Neutrophil (primary cell): Measurements from ENCODE around the gene TMEM225B.
A peak's percentile ranks its signal among the peaks of the same experiment; 100 is the strongest.
"Not testable (repeated sequence)": the region's sequence is repeated elsewhere in the genome, so short reads cannot be mapped to it uniquely, and the experiment has no call there.

ENCODE experiments used
- H3K27ac ChIP-seq: fragments of 200-600 bp; sonication (generic); 2 replicates; pipeline ENCODE4 v1.5.1; 2016; ENCODE audit warnings: mild to moderate bottlenecking, moderate library complexity
- H3K27me3 ChIP-seq: fragments of 200-600 bp; sonication (generic); 2 replicates; pipeline ENCODE4 v1.6.0; 2016; ENCODE audit warnings: mild to moderate bottlenecking
- H3K36me3 ChIP-seq: fragments of 200-600 bp; sonication (generic); 2 replicates; pipeline ENCODE4 v1.5.1; 2017
- H3K4me1 ChIP-seq, 2 experiments: fragments of 200-600 bp in 1 of 2; sonication (generic) in 1 of 2; 1 replicate in 1 of 2; 2 replicates in 1 of 2; pipeline versions ENCODE4 v1.5.1 to v1.6.1; 2013 to 2016; ENCODE audit warnings: low read depth in 1 of 2, low read length in 1 of 2, mild to moderate bottlenecking in 1 of 2, moderate library complexity in 1 of 2; ENCODE audit not compliant: control insufficient read depth in 1 of 2, insufficient read depth in 1 of 2
- H3K4me3 ChIP-seq, 2 experiments: fragments of 200-600 bp in 1 of 2; sonication (generic) in 1 of 2; 1 replicate in 1 of 2; 2 replicates in 1 of 2; pipeline ENCODE4 v1.5.1; 2013 to 2016; ENCODE audit warnings: low read depth in 1 of 2, low read length in 1 of 2, mild to moderate bottlenecking in 1 of 2, moderate library complexity in 1 of 2
- H3K9me3 ChIP-seq: fragments of 200-600 bp; sonication (generic); 2 replicates; pipeline ENCODE4 v1.5.1; 2016
- CTCF ChIP-seq: fragments of 200-600 bp; sonication (generic); IDR thresholded peaks from 2 replicates; pipeline ENCODE4 v1.5.1; 2016; ENCODE audit warnings: antibody characterized with exemption

The TMEM225B gene

GRCh38 chr7:99560834-99561736, 37.0 kb upstream of the TMEM225B start:
- Histone ChIP-seq H3K4me1 (peaks cover 22 to 23% of the 10 kb centered on the region in 2 experiments), H3K27me3 (no peaks in the 10 kb centered on the region), H3K9me3 (no peaks in the 10 kb centered on the region), H3K36me3 (peaks cover 59% of the 10 kb centered on the region), H3K4me3 (no peak overlapping the region), H3K27ac (peak overlapping the region; percentile 28)
- TF ChIP-seq CTCF, result no peak

- H3K27me3 ChIP-seq, result no peaks in the 10 kb centered on the region
- TF ChIP-seq CTCF, result no peak
- H3K4me3 ChIP-seq, result no peak overlapping the region
- H3K9me3 ChIP-seq, result no peaks in the 10 kb centered on the region
- H3K27ac ChIP-seq, result no peak overlapping the region
- peaks cover 65% of the 10 kb centered on the region for H3K36me3 ChIP-seq
- H3K4me1 ChIP-seq, result peaks cover 22% of the 10 kb centered on the region in 2 experiments
These were observed 36.4 kb upstream of the TMEM225B start for GRCh38 chr7:99561737-99562051.

GRCh38 chr7:99562114-99562784, 35.8 kb upstream of the TMEM225B start:
- no peaks in the 10 kb centered on the region for H3K9me3 ChIP-seq
- H3K4me3 ChIP-seq, result no peak overlapping the region
- no peak for TF ChIP-seq CTCF
- H3K36me3 ChIP-seq, result peaks cover 71% of the 10 kb centered on the region
- no peaks in the 10 kb centered on the region for H3K27me3 ChIP-seq
- peaks cover 16 to 17% of the 10 kb centered on the region in 2 experiments for H3K4me1 ChIP-seq
- no peak overlapping the region for H3K27ac ChIP-seq

- Histone ChIP-seq H3K9me3 (no peaks in the 10 kb centered on the region), H3K27me3 (no peaks in the 10 kb centered on the region), H3K4me3 (no peak overlapping the region), H3K4me1 (peaks cover 11 to 12% of the 10 kb centered on the region in 2 experiments), H3K36me3 (peaks cover 76% of the 10 kb centered on the region), H3K27ac (no peak overlapping the region)
- TF ChIP-seq CTCF, result no peak
These were observed 35.2 kb upstream of the TMEM225B start for GRCh38 chr7:99562832-99563231.

- Histone ChIP-seq H3K9me3 (no peaks in the 10 kb centered on the region), H3K27me3 (no peaks in the 10 kb centered on the region), H3K4me1 (peaks cover 8 to 10% of the 10 kb centered on the region in 2 experiments), H3K27ac (no peak overlapping the region), H3K36me3 (peaks cover 81% of the 10 kb centered on the region), H3K4me3 (no peak overlapping the region)
- no peak for TF ChIP-seq CTCF
These were observed 34.4 kb upstream of the TMEM225B start for GRCh38 chr7:99563650-99564049.

GRCh38 chr7:99568770-99569169, 29.3 kb upstream of the TMEM225B start:
- not testable (repeated sequence) for H3K4me1 ChIP-seq, H3K9me3 ChIP-seq, H3K4me3 ChIP-seq, H3K27me3 ChIP-seq, H3K27ac ChIP-seq
- peaks cover 91% of the 10 kb centered on the region for H3K36me3 ChIP-seq
